Measurements from ENCODE around the gene DNAL1.

DNAL1 gene

DNA sequence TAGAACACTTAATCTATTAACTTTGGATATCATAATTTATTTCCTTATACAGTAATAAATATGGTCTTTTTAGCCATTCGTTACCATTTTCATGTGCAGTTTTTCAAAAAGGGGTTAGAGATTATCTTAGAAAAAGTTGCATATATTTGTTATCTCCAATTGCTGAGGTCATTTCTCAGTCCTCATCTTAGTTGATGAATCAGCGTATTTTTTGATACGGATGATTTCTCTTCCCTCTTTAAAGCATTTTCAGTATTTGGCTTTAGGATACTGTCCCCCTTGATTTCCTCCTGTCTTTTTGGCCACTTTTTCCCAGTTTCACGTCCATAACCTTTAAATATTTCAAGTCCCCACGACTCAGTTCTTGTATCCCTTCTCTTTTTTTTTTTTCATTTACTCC, 21.8 kb downstream of the DNAL1 start:
- Histone ChIP-seq H3K36me3 (ENCODE audit: insufficient read depth, low read length) (peaks cover 5% of the 10 kb centered on the region; the same call in 1 of the 2 replicates), H3K4me2 (ENCODE audit: insufficient read depth, low read length) (no peak overlapping the region), H3K9me3 (ENCODE audit: insufficient read depth, low read length, severe bottlenecking) (no peaks in the 10 kb centered on the region), H3K4me3 (ENCODE audit: low read depth in 1 of 2, low read length in 2 of 2) (no peak overlapping the region), H2AFZ (ENCODE audit: low read depth, low read length) (no peak overlapping the region), H3K4me1 (ENCODE audit: insufficient read depth, low read length) (no peaks in the 10 kb centered on the region), H3K79me2 (ENCODE audit: insufficient read depth, low read length) (no peaks in the 10 kb centered on the region), H3K9ac (ENCODE audit: low read depth, low read length) (no peak overlapping the region), H3K27me3 (ENCODE audit: insufficient read depth, low read length, poor library complexity) (no peaks in the 10 kb centered on the region), H3K27ac (ENCODE audit: low read length) (no peak overlapping the region), H4K20me1 (ENCODE audit: insufficient read depth, low read length) (no peaks in the 10 kb centered on the region)
- no peak for ATAC-seq (ENCODE audit: insufficient read depth, low read depth)
- no peak for DNase-seq
- TF ChIP-seq, protein P1, sequence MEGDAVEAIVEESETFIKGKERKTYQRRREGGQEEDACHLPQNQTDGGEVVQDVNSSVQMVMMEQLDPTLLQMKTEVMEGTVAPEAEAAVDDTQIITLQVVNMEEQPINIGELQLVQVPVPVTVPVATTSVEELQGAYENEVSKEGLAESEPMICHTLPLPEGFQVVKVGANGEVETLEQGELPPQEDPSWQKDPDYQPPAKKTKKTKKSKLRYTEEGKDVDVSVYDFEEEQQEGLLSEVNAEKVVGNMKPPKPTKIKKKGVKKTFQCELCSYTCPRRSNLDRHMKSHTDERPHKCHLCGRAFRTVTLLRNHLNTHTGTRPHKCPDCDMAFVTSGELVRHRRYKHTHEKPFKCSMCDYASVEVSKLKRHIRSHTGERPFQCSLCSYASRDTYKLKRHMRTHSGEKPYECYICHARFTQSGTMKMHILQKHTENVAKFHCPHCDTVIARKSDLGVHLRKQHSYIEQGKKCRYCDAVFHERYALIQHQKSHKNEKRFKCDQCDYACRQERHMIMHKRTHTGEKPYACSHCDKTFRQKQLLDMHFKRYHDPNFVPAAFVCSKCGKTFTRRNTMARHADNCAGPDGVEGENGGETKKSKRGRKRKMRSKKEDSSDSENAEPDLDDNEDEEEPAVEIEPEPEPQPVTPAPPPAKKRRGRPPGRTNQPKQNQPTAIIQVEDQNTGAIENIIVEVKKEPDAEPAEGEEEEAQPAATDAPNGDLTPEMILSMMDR (IDR thresholded peaks at IDR 0.05; ENCODE audit: borderline replicate concordance, extremely low read depth, low read length, poor library complexity, severe bottlenecking), result no peak
- no peak for TF ChIP-seq EZH2 (IDR thresholded peaks at IDR 0.05; ENCODE audit: borderline replicate concordance, low read depth, low read length, severe bottlenecking)

DNA sequence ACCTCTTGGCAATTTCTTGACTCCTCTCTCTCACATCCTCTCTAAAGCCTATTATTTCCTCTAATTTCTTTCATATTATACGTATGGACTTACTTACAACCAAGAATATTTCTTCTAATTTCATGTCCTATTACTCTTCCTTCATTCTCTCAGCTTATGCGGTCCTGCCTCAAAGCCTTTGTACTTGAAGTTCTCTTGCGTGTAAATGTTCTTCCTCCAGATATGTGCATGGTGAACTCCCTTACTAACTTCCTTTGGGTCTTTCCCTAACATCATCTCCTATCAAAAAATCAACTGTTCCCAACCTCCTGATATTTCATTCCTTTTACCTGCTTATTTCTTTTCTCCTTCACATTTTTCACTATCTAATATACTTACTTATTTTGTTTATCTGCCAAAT, 23.1 kb downstream of the DNAL1 start:
- ATAC-seq (ENCODE audit: insufficient read depth, low read depth) (no peak), DNase-seq (no peak)
- H3K36me3 ChIP-seq (ENCODE audit: insufficient read depth, low read length), result no peaks in the 10 kb centered on the region
- H4K20me1 ChIP-seq (ENCODE audit: insufficient read depth, low read length), result no peaks in the 10 kb centered on the region
- no peak overlapping the region for H3K27ac ChIP-seq (ENCODE audit: low read length)
- no peaks in the 10 kb centered on the region for H3K79me2 ChIP-seq (ENCODE audit: insufficient read depth, low read length)
- TF ChIP-seq EZH2 (IDR thresholded peaks at IDR 0.05; ENCODE audit: borderline replicate concordance, low read depth, low read length, severe bottlenecking), result no peak
- TF ChIP-seq, protein P1 (IDR thresholded peaks at IDR 0.05; ENCODE audit: borderline replicate concordance, extremely low read depth, low read length, poor library complexity, severe bottlenecking), result no peak
- no peak overlapping the region for H3K9ac ChIP-seq (ENCODE audit: low read depth, low read length)
- H3K4me2 ChIP-seq (ENCODE audit: insufficient read depth, low read length), result no peak overlapping the region
- no peaks in the 10 kb centered on the region for H3K9me3 ChIP-seq (ENCODE audit: insufficient read depth, low read length, severe bottlenecking)
- no peak overlapping the region for H2AFZ ChIP-seq (ENCODE audit: low read depth, low read length)
- no peak overlapping the region for H3K4me3 ChIP-seq (ENCODE audit: low read depth in 1 of 2, low read length in 2 of 2)
- H3K4me1 ChIP-seq (ENCODE audit: insufficient read depth, low read length), result no peaks in the 10 kb centered on the region
- H3K27me3 ChIP-seq (ENCODE audit: insufficient read depth, low read length, poor library complexity), result no peaks in the 10 kb centered on the region

DNA sequence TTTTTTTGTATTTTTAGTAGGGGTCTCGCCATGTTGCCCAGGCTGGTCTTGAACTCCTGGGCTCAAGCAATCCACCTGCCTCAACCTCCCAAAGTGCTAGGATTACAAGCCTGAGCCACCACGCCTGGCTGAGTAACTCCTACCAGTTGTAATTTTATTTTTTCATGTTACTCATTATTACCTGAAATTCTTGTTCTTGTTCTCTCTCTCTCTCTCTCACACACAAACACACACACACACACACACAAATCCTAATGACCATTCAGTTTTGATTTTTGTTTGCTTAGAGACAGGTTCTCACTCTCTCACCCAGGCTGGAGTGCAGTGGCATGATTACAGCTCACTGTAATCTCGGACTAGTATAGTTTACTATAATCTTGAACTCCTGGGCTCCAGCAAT, 30.2 kb downstream of the DNAL1 start:
- no peak overlapping the region for H3K27ac ChIP-seq (ENCODE audit: low read length)
- H3K4me3 ChIP-seq (ENCODE audit: low read depth in 1 of 2, low read length in 2 of 2), result no peak overlapping the region
- no peaks in the 10 kb centered on the region for H3K79me2 ChIP-seq (ENCODE audit: insufficient read depth, low read length)
- H4K20me1 ChIP-seq (ENCODE audit: insufficient read depth, low read length), result no peaks in the 10 kb centered on the region
- H3K36me3 ChIP-seq (ENCODE audit: insufficient read depth, low read length), result peaks cover 4% of the 10 kb centered on the region; the same call in 1 of the 2 replicates
- no peak for TF ChIP-seq EZH2 (IDR thresholded peaks at IDR 0.05; ENCODE audit: borderline replicate concordance, low read depth, low read length, severe bottlenecking)
- TF ChIP-seq, protein P1 (IDR thresholded peaks at IDR 0.05; ENCODE audit: borderline replicate concordance, extremely low read depth, low read length, poor library complexity, severe bottlenecking), result no peak
- no peak overlapping the region for H3K9ac ChIP-seq (ENCODE audit: low read depth, low read length)
- H3K27me3 ChIP-seq (ENCODE audit: insufficient read depth, low read length, poor library complexity), result no peaks in the 10 kb centered on the region
- H2AFZ ChIP-seq (ENCODE audit: low read depth, low read length), result no peak overlapping the region
- no peaks in the 10 kb centered on the region for H3K9me3 ChIP-seq (ENCODE audit: insufficient read depth, low read length, severe bottlenecking)
- ATAC-seq (ENCODE audit: insufficient read depth, low read depth) (no peak), DNase-seq (no peak)
- no peak overlapping the region for H3K4me2 ChIP-seq (ENCODE audit: insufficient read depth, low read length)
- no peaks in the 10 kb centered on the region for H3K4me1 ChIP-seq (ENCODE audit: insufficient read depth, low read length)

DNA sequence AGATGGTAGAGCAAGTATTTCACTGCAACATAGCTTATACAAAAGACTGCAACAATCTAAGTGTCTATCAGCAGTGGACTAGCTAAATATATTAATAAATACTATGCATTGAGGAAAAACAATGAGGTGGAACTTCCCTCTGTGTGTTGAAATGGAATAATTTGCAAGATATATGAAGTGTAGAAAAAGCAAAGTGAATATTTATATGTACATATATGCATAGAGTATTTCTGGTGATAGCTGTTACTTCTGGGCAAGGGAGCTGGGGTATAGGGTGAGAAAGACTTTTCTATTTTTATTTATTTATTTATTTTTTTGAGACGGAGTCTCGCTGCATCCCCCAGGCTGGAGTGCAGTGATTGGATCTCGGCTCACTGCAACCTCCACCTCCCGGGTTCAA, 33.9 kb downstream of the DNAL1 start:
- Histone ChIP-seq H3K36me3 (ENCODE audit: insufficient read depth, low read length) (no peaks in the 10 kb centered on the region), H3K79me2 (ENCODE audit: insufficient read depth, low read length) (no peaks in the 10 kb centered on the region), H3K4me2 (ENCODE audit: insufficient read depth, low read length) (no peak overlapping the region), H3K4me1 (ENCODE audit: insufficient read depth, low read length) (no peaks in the 10 kb centered on the region), H2AFZ (ENCODE audit: low read depth, low read length) (no peak overlapping the region), H3K4me3 (ENCODE audit: low read depth in 1 of 2, low read length in 2 of 2) (no peak overlapping the region), H3K9me3 (ENCODE audit: insufficient read depth, low read length, severe bottlenecking) (no peaks in the 10 kb centered on the region), H4K20me1 (ENCODE audit: insufficient read depth, low read length) (no peaks in the 10 kb centered on the region), H3K27ac (ENCODE audit: low read length) (no peak overlapping the region), H3K27me3 (ENCODE audit: insufficient read depth, low read length, poor library complexity) (no peaks in the 10 kb centered on the region), H3K9ac (ENCODE audit: low read depth, low read length) (no peak overlapping the region)
- DNase-seq (no peak), ATAC-seq (ENCODE audit: insufficient read depth, low read depth) (no peak)
- TF ChIP-seq, protein P1 (IDR thresholded peaks at IDR 0.05; ENCODE audit: borderline replicate concordance, extremely low read depth, low read length, poor library complexity, severe bottlenecking), result no peak
- no peak for TF ChIP-seq EZH2 (IDR thresholded peaks at IDR 0.05; ENCODE audit: borderline replicate concordance, low read depth, low read length, severe bottlenecking)
